IPS DF 19.7 (cell line): ENCODE data around the gene B3GALNT1.

Experiments
- DNase-seq: peaks from one replicate; pipeline ENCODE4 v3.0.0-alpha.2; 2013; ENCODE audit warnings: low read depth, low spot score

Gene B3GALNT1

GRCh38 chr3:161104561-161105551 lies at the start of gene B3GALNT1:
TSS of gene B3GALNT1 (minus strand) at chr3:161105349. CDS start at chr3:161086754, 18,595 bp downstream.
- no peak for DNase-seq

GRCh38 chr3:161153480-161153879 lies 48.3 kb upstream of the B3GALNT1 start:
- no peak for DNase-seq

GRCh38 chr3:161150001-161150525 lies 44.9 kb upstream of the B3GALNT1 start:
- DNase-seq = no peak

GRCh38 chr3:161149529-161149928 lies 44.4 kb upstream of the B3GALNT1 start:
- DNase-seq = no peak

GRCh38 chr3:161148832-161149475 lies 43.8 kb upstream of the B3GALNT1 start:
- DNase-seq = no peak

- no peak for DNase-seq
These were observed 37.3 kb upstream of the B3GALNT1 start for GRCh38 chr3:161142486-161142885.

- no peak for DNase-seq
These were observed 34.5 kb upstream of the B3GALNT1 start for GRCh38 chr3:161139686-161140085.

GRCh38 chr3:161137260-161137659 lies 32.1 kb upstream of the B3GALNT1 start:
- DNase-seq = no peak

GRCh38 chr3:161132391-161132790 lies 27.2 kb upstream of the B3GALNT1 start:
- no peak for DNase-seq

- DNase-seq = no peak
These were observed 21.3 kb upstream of the B3GALNT1 start for GRCh38 chr3:161126495-161126894.

- DNase-seq = no peak
These were observed 12.5 kb upstream of the B3GALNT1 start for GRCh38 chr3:161117646-161118045.

GRCh38 chr3:161108840-161109239 lies 3.7 kb upstream of the B3GALNT1 start:
- no peak for DNase-seq

- DNase-seq = no peak
These were observed 2.2 kb upstream of the B3GALNT1 start for GRCh38 chr3:161107311-161107710.

GRCh38 chr3:161103776-161104385 lies 1.3 kb downstream of the B3GALNT1 start:
- DNase-seq = no peak

- DNase-seq = no peak
These were observed 3.5 kb downstream of the B3GALNT1 start for GRCh38 chr3:161101609-161102008.

- no peak for DNase-seq
These were observed 4.2 kb downstream of the B3GALNT1 start for GRCh38 chr3:161100994-161101393.

GRCh38 chr3:161096771-161097367 lies 8.3 kb downstream of the B3GALNT1 start:
- no peak for DNase-seq

- no peak for DNase-seq
These were observed 11.3 kb downstream of the B3GALNT1 start for GRCh38 chr3:161093895-161094294.

- DNase-seq = no peak
These were observed 20.9 kb downstream of the B3GALNT1 start for GRCh38 chr3:161084277-161084676.

- no peak for DNase-seq
These were observed 22.0 kb downstream of the B3GALNT1 start for GRCh38 chr3:161083131-161083530.

- DNase-seq = no peak
These were observed 23.1 kb downstream of the B3GALNT1 start for GRCh38 chr3:161082063-161082462.

- DNase-seq = no peak
These were observed 23.5 kb downstream of the B3GALNT1 start for GRCh38 chr3:161081633-161082032.
